GM23338 (cell line): ENCODE results near the gene RTKN2. TPM values are rescaled to one million over a fixed set of nuclear protein-coding genes. Genes with fewer than 3 reads are reported as not detected.

Source experiments
- ATAC-seq: fragments of 200-7000 bp; cut with Tn5 transposase; 3 replicates; pipeline ENCODE4 v1.9.1; 2020
- DNase-seq: peaks from one replicate; pipeline ENCODE4 v3.0.0-alpha.2; 2015; ENCODE audit warnings: low spot score
- H2AFZ ChIP-seq: fragments of 200-600 bp; sonication (generic); 2 replicates; pipeline ENCODE4 v1.8.0; 2016; ENCODE audit warnings: antibody characterized with exemption, mild to moderate bottlenecking, moderate library complexity
- H3F3A ChIP-seq: fragments of 200-600 bp; sonication (generic); replicated peaks from 2 replicates; pipeline ENCODE4 v1.8.0; 2017; ENCODE audit warnings: antibody characterized with exemption, mixed run types, low read depth
- H3K27ac ChIP-seq: fragments of 200-600 bp; sonication (generic); 2 replicates; pipeline ENCODE4 v1.6.1; 2016; ENCODE audit warnings: low read depth
- H3K27me3 ChIP-seq: fragments of 200-600 bp; sonication (generic); 2 replicates; pipeline ENCODE4 v1.8.0; 2016; ENCODE audit warnings: mild to moderate bottlenecking, mixed run types, moderate library complexity; ENCODE audit not compliant: insufficient read depth
- H3K36me3 ChIP-seq: fragments of 200-600 bp; sonication (generic); 2 replicates; pipeline ENCODE4 v1.8.0; 2016; ENCODE audit warnings: mild to moderate bottlenecking; ENCODE audit not compliant: insufficient read depth
- H3K4me1 ChIP-seq: fragments of 200-600 bp; sonication (generic); 2 replicates; pipeline ENCODE4 v1.8.0; 2016; ENCODE audit warnings: mild to moderate bottlenecking, moderate library complexity; ENCODE audit not compliant: insufficient read depth
- H3K4me2 ChIP-seq: fragments of 200-600 bp; sonication (generic); 2 replicates; pipeline ENCODE4 v1.7.1; 2017; ENCODE audit warnings: mixed run types
- H3K4me3 ChIP-seq: fragments of 200-600 bp; sonication (generic); 2 replicates; pipeline ENCODE4 v1.6.1; 2016; ENCODE audit warnings: mixed run types
- H3K79me2 ChIP-seq: fragments of 200-600 bp; sonication (generic); replicated peaks from 2 replicates; pipeline ENCODE4 v1.8.0; 2017; ENCODE audit warnings: mild to moderate bottlenecking; ENCODE audit not compliant: insufficient read depth
- H3K9me2 ChIP-seq: fragments of 200-600 bp; sonication (generic); 2 replicates; pipeline ENCODE4 v1.8.0; 2017; ENCODE audit not compliant: insufficient read depth
- H4K20me1 ChIP-seq: fragments of 200-600 bp; sonication (generic); replicated peaks from 2 replicates; pipeline ENCODE4 v1.8.0; 2017; ENCODE audit warnings: mild to moderate bottlenecking; ENCODE audit not compliant: insufficient read depth
- H3K27ac Mint-ChIP-seq: 2 replicates; pipeline ENCODE4 v1.8.0; 2020; ENCODE audit warnings: inconsistent platforms, mild to moderate bottlenecking, moderate library complexity, mixed read lengths
- H3K27me3 Mint-ChIP-seq: 3 replicates; pipeline ENCODE4 v1.8.0; 2022; ENCODE audit warnings: low read depth, mild to moderate bottlenecking, moderate library complexity, mixed read lengths, inconsistent platforms; ENCODE audit not compliant: insufficient read depth, poor library complexity
- H3K36me3 Mint-ChIP-seq: 3 replicates; pipeline ENCODE4 v1.8.0; 2021; ENCODE audit warnings: low read depth, mild to moderate bottlenecking, inconsistent platforms, moderate library complexity, mixed read lengths
- H3K4me1 Mint-ChIP-seq: 3 replicates; pipeline ENCODE4 v1.8.0; 2020; ENCODE audit warnings: mild to moderate bottlenecking, inconsistent platforms, mixed read lengths
- H3K4me3 Mint-ChIP-seq: 3 replicates; pipeline ENCODE4 v1.8.0; 2021; ENCODE audit warnings: moderate library complexity, mild to moderate bottlenecking, inconsistent platforms, mixed read lengths
- H3K9me3 Mint-ChIP-seq: 3 replicates; pipeline ENCODE4 v1.8.0; 2020; ENCODE audit warnings: moderate library complexity, mild to moderate bottlenecking, inconsistent platforms, mixed read lengths
- CREB1 ChIP-seq: fragments of 250-450 bp; sonication (Bioruptor Pico); IDR thresholded peaks from 2 replicates; pipeline ENCODE4 v1.5.0; 2020; ENCODE audit warnings: low read depth, mild to moderate bottlenecking, moderate library complexity
- EZH2 ChIP-seq: fragments of 200-600 bp; sonication (generic); IDR thresholded peaks from one replicate; pipeline ENCODE4 v1.8.0; 2017; ENCODE audit warnings: antibody characterized with exemption, mild to moderate bottlenecking, low read depth; ENCODE audit not compliant: unreplicated experiment
- EZH2phosphoT487 ChIP-seq: fragments of 200-600 bp; sonication (generic); IDR thresholded peaks from one replicate; pipeline ENCODE4 v1.8.1; 2018; ENCODE audit warnings: antibody characterized with exemption; ENCODE audit not compliant: unreplicated experiment
- JUNB ChIP-seq: IDR thresholded peaks from one replicate; pipeline ENCODE4 v1.6.1; 2016; ENCODE audit warnings: antibody characterized with exemption; ENCODE audit not compliant: unreplicated experiment
- NANOG ChIP-seq: IDR thresholded peaks from 2 replicates; pipeline ENCODE4 v1.6.1; 2016; ENCODE audit warnings: antibody characterized with exemption, borderline replicate concordance
- STAT1 ChIP-seq: IDR thresholded peaks from one replicate; pipeline ENCODE4 v1.6.1; 2016; ENCODE audit warnings: antibody characterized with exemption; ENCODE audit not compliant: unreplicated experiment
- ZNF114 ChIP-seq: fragments of 250-450 bp; sonication (Bioruptor Pico); IDR thresholded peaks from 2 replicates; pipeline ENCODE4 v1.5.0; 2020; ENCODE audit warnings: mild to moderate bottlenecking, moderate library complexity
- ZNF331 ChIP-seq: fragments of 250-450 bp; sonication (Bioruptor Pico); IDR thresholded peaks from 2 replicates; pipeline ENCODE4 v1.5.0; 2020; ENCODE audit warnings: low read depth, mild to moderate bottlenecking, moderate library complexity
- polyA plus RNA-seq: library from polyadenylated mRNA; unstranded; fragments of >200 nt; fragmentation: Nextera tagmentation; extraction: Ambion mirVana; gene quantifications from 2 replicates; pipeline ENCODE4 v1.2.1, GENCODE V29; 2016
- total RNA-seq: library from RNA; depleted of rRNA; stranded (reverse); fragments of >200 nt; shearing (Covaris generic); gene quantifications from 2 replicates; pipeline ENCODE4 v1.2.3, GENCODE V29; 2014
- TF ChIP-seq, protein P1 (sequence below): IDR thresholded peaks from 2 replicates; pipeline ENCODE4 v1.6.1; 2016; ENCODE audit warnings: antibody characterized with exemption
- TF ChIP-seq, protein P2 (sequence below), 2 experiments: fragments of 200-600 bp in 1 of 2; sonication (generic) in 1 of 2; conservative IDR thresholded peaks; 2 replicates each; pipeline versions ENCODE4 v1.5.1 to v1.6.1; 2016 to 2017; ENCODE audit warnings: antibody characterized with exemption in 2 of 2, low read depth in 2 of 2, mild to moderate bottlenecking in 2 of 2, moderate library complexity in 1 of 2
- TF ChIP-seq, protein P3 (sequence below): fragments of 250-450 bp; sonication (Bioruptor Pico); IDR thresholded peaks from 2 replicates; pipeline ENCODE4 v1.5.0; 2020; ENCODE audit warnings: mild to moderate bottlenecking, moderate library complexity

RTKN2 gene
- total and polyA plus RNA-seq, 2 experiments from 2014 or later: 15.3 to 23.6 TPM

DNA sequence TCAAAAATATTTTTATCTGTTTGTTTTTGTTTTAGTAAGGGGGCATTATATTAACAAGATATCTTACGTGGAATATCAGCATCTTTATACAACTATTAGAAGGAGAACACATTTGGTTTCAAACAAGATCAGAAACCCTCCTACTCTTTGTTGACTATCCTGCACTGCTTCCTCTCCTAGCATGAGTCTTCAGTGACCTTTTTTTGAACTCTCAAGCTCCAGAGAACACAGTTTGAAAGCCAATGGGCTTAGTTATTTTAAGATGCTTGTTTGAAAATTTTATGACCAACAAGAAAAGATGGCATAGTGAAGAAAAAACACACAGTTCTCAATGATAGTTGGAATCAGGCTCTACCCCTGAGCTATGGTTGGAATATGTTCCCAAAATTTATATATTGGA, 37.2 kb upstream of the RTKN2 start:
- Histone ChIP-seq H3K79me2 (no peaks in the 10 kb centered on the region), H3K27me3 (no peaks in the 10 kb centered on the region), H3K4me1 (no peaks in the 10 kb centered on the region), H3F3A (no peaks in the 10 kb centered on the region), H3K9me2 (peaks cover 14% of the 10 kb centered on the region; the same call in 1 of the 2 replicates), H4K20me1 (no peaks in the 10 kb centered on the region), H2AFZ (no peak overlapping the region), H3K36me3 (no peaks in the 10 kb centered on the region), H3K4me3 (no peak overlapping the region), H3K27ac (no peak overlapping the region), H3K4me2 (no peak overlapping the region)
- peaks cover 3% of the 10 kb centered on the region; the same call in 2 of the 3 replicates for H3K4me1 Mint-ChIP-seq
- H3K27me3 Mint-ChIP-seq: no peaks in the 10 kb centered on the region
- H3K9me3 Mint-ChIP-seq: no peaks in the 10 kb centered on the region
- H3K4me3 Mint-ChIP-seq: no peak overlapping the region
- DNase-seq (no peak), ATAC-seq (no peak)
- TF ChIP-seq, protein P1, sequence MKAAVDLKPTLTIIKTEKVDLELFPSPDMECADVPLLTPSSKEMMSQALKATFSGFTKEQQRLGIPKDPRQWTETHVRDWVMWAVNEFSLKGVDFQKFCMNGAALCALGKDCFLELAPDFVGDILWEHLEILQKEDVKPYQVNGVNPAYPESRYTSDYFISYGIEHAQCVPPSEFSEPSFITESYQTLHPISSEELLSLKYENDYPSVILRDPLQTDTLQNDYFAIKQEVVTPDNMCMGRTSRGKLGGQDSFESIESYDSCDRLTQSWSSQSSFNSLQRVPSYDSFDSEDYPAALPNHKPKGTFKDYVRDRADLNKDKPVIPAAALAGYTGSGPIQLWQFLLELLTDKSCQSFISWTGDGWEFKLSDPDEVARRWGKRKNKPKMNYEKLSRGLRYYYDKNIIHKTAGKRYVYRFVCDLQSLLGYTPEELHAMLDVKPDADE: no peak
- TF ChIP-seq ZNF114 (CRISPR knock-in tag): no peak
- no peak for TF ChIP-seq JUNB
- TF ChIP-seq, protein P2, sequence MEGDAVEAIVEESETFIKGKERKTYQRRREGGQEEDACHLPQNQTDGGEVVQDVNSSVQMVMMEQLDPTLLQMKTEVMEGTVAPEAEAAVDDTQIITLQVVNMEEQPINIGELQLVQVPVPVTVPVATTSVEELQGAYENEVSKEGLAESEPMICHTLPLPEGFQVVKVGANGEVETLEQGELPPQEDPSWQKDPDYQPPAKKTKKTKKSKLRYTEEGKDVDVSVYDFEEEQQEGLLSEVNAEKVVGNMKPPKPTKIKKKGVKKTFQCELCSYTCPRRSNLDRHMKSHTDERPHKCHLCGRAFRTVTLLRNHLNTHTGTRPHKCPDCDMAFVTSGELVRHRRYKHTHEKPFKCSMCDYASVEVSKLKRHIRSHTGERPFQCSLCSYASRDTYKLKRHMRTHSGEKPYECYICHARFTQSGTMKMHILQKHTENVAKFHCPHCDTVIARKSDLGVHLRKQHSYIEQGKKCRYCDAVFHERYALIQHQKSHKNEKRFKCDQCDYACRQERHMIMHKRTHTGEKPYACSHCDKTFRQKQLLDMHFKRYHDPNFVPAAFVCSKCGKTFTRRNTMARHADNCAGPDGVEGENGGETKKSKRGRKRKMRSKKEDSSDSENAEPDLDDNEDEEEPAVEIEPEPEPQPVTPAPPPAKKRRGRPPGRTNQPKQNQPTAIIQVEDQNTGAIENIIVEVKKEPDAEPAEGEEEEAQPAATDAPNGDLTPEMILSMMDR (conservative IDR thresholded peaks at IDR 0.05; ENCODE audit: low read depth in 2 of 2): no peak
- no peak for TF ChIP-seq ZNF331 (CRISPR knock-in tag)
- TF ChIP-seq NANOG: no peak
- no peaks in the 10 kb centered on the region for H3K36me3 Mint-ChIP-seq
- H3K27ac Mint-ChIP-seq: no peak overlapping the region

GRCh38 chr10:62303922-62304321, 35.3 kb upstream of the RTKN2 start:
- Mint-ChIP-seq H3K27ac (no peak overlapping the region), H3K27me3 (no peaks in the 10 kb centered on the region), H3K4me3 (no peak overlapping the region), H3K4me1 (peaks cover 2% of the 10 kb centered on the region; the same call in 2 of the 3 replicates), H3K9me3 (no peaks in the 10 kb centered on the region), H3K36me3 (no peaks in the 10 kb centered on the region)
- H3K4me2 ChIP-seq: no peak overlapping the region
- no peaks in the 10 kb centered on the region for H3K27me3 ChIP-seq
- no peaks in the 10 kb centered on the region for H4K20me1 ChIP-seq
- H3K36me3 ChIP-seq: no peaks in the 10 kb centered on the region
- H3K9me2 ChIP-seq: peaks cover 15% of the 10 kb centered on the region; the same call in 1 of the 2 replicates
- H3K4me3 ChIP-seq: no peak overlapping the region
- no peak for DNase-seq
- H3K4me1 ChIP-seq: no peaks in the 10 kb centered on the region
- no peak for ATAC-seq
- no peak overlapping the region for H3K27ac ChIP-seq
- H3F3A ChIP-seq: no peaks in the 10 kb centered on the region
- no peaks in the 10 kb centered on the region for H3K79me2 ChIP-seq
- no peak overlapping the region for H2AFZ ChIP-seq
- no peak for TF ChIP-seq EZH2
- TF ChIP-seq, protein P3, sequence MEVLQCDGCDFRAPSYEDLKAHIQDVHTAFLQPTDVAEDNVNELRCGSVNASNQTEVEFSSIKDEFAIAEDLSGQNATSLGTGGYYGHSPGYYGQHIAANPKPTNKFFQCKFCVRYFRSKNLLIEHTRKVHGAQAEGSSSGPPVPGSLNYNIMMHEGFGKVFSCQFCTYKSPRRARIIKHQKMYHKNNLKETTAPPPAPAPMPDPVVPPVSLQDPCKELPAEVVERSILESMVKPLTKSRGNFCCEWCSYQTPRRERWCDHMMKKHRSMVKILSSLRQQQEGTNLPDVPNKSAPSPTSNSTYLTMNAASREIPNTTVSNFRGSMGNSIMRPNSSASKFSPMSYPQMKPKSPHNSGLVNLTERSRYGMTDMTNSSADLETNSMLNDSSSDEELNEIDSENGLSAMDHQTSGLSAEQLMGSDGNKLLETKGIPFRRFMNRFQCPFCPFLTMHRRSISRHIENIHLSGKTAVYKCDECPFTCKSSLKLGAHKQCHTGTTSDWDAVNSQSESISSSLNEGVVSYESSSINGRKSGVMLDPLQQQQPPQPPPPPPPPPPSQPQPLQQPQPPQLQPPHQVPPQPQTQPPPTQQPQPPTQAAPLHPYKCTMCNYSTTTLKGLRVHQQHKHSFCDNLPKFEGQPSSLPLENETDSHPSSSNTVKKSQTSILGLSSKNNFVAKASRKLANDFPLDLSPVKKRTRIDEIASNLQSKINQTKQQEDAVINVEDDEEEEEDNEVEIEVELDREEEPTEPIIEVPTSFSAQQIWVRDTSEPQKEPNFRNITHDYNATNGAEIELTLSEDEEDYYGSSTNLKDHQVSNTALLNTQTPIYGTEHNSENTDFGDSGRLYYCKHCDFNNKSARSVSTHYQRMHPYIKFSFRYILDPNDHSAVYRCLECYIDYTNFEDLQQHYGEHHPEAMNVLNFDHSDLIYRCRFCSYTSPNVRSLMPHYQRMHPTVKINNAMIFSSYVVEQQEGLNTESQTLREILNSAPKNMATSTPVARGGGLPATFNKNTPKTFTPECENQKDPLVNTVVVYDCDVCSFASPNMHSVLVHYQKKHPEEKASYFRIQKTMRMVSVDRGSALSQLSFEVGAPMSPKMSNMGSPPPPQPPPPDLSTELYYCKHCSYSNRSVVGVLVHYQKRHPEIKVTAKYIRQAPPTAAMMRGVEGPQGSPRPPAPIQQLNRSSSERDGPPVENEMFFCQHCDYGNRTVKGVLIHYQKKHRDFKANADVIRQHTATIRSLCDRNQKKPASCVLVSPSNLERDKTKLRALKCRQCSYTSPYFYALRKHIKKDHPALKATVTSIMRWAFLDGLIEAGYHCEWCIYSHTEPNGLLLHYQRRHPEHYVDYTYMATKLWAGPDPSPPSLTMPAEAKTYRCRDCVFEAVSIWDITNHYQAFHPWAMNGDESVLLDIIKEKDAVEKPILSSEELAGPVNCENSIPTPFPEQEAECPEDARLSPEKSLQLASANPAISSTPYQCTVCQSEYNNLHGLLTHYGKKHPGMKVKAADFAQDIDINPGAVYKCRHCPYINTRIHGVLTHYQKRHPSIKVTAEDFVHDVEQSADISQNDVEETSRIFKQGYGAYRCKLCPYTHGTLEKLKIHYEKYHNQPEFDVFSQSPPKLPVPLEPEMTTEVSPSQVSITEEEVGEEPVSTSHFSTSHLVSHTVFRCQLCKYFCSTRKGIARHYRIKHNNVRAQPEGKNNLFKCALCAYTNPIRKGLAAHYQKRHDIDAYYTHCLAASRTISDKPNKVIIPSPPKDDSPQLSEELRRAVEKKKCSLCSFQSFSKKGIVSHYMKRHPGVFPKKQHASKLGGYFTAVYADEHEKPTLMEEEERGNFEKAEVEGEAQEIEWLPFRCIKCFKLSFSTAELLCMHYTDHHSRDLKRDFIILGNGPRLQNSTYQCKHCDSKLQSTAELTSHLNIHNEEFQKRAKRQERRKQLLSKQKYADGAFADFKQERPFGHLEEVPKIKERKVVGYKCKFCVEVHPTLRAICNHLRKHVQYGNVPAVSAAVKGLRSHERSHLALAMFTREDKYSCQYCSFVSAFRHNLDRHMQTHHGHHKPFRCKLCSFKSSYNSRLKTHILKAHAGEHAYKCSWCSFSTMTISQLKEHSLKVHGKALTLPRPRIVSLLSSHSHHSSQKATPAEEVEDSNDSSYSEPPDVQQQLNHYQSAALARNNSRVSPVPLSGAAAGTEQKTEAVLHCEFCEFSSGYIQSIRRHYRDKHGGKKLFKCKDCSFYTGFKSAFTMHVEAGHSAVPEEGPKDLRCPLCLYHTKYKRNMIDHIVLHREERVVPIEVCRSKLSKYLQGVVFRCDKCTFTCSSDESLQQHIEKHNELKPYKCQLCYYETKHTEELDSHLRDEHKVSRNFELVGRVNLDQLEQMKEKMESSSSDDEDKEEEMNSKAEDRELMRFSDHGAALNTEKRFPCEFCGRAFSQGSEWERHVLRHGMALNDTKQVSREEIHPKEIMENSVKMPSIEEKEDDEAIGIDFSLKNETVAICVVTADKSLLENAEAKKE (CRISPR knock-in tag): no peak
- TF ChIP-seq ZNF114 (CRISPR knock-in tag): no peak
- TF ChIP-seq CREB1 (CRISPR knock-in tag): no peak
- TF ChIP-seq STAT1: no peak
- TF ChIP-seq EZH2phosphoT487: no peak
- no peak for TF ChIP-seq NANOG
- TF ChIP-seq ZNF331 (CRISPR knock-in tag): no peak
